ENCODE results near the gene ZNF507.

DNA sequence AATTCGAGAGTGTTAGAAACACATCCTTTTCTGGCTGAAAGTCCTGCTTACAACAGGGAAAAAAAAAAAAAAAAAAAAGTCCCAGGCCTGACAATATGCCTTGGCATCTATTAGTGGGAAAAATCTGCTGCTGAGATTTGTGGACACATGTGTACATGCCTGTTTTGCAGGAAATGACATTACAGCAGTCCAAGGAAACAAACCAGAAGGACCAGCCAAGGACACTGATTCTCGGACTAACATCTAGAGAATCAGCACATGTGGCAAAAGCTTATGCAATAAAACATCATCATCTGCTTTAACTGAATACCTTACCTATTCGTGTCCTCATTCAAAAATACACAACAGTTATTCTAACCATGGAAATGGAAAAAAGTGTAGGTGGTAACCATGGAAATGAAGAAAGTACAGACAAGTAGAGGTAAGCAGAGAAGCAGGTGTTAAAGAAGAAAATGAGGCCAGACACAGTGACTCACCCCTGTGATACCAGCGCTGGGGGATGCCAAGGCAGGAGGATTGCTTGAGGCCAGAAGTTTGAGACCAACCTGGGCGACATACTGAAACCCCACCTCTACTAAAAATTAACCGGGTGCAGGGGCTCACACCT lies 50.7 kb downstream of the ZNF507 start:
- TF ChIP-seq, protein P1, sequence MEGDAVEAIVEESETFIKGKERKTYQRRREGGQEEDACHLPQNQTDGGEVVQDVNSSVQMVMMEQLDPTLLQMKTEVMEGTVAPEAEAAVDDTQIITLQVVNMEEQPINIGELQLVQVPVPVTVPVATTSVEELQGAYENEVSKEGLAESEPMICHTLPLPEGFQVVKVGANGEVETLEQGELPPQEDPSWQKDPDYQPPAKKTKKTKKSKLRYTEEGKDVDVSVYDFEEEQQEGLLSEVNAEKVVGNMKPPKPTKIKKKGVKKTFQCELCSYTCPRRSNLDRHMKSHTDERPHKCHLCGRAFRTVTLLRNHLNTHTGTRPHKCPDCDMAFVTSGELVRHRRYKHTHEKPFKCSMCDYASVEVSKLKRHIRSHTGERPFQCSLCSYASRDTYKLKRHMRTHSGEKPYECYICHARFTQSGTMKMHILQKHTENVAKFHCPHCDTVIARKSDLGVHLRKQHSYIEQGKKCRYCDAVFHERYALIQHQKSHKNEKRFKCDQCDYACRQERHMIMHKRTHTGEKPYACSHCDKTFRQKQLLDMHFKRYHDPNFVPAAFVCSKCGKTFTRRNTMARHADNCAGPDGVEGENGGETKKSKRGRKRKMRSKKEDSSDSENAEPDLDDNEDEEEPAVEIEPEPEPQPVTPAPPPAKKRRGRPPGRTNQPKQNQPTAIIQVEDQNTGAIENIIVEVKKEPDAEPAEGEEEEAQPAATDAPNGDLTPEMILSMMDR (optimal IDR thresholded peaks at IDR 0.05 in 1 of 3, IDR thresholded peaks at IDR 0.05 in 1 of 3, conservative IDR thresholded peaks at IDR 0.05 in 1 of 3; ENCODE audit: extremely low read depth in 1 of 3, insufficient read depth in 2 of 3, low read length in 3 of 3), result no peak
- TF ChIP-seq EZH2 (IDR thresholded peaks at IDR 0.05; ENCODE audit: low read length), result no peak

All from keratinocyte (primary cell).